IPS-15b (cell line): Measurements from ENCODE around the gene DUSP7.

Experiments
- H3K27me3 ChIP-seq: one replicate; pipeline ENCODE4 v1.6.1; 2013; ENCODE audit warnings: low read length; ENCODE audit not compliant: control insufficient read depth, insufficient read depth
- H3K36me3 ChIP-seq: one replicate; pipeline ENCODE4 v1.6.1; 2013; ENCODE audit warnings: low read length; ENCODE audit not compliant: control insufficient read depth, insufficient read depth
- H3K4me1 ChIP-seq: one replicate; pipeline ENCODE4 v1.6.1; 2013; ENCODE audit warnings: mild to moderate bottlenecking, low read length; ENCODE audit not compliant: control insufficient read depth, insufficient read depth
- H3K4me3 ChIP-seq: one replicate; pipeline ENCODE4 v1.5.1; 2013; ENCODE audit warnings: low read depth, low read length
- H3K9ac ChIP-seq: one replicate; pipeline ENCODE4 v1.6.1; 2013; ENCODE audit warnings: low read depth, mild to moderate bottlenecking, low read length
- H3K9me3 ChIP-seq: one replicate; pipeline ENCODE4 v1.6.1; 2013; ENCODE audit warnings: mild to moderate bottlenecking, low read length; ENCODE audit not compliant: control insufficient read depth, insufficient read depth

DUSP7 gene

GRCh38 chr3:52056521-52056967 is at the start of gene DUSP7:
TSS of gene DUSP7 (minus strand) at chr3:52056571. CDS start at chr3:52056366, 205 bp downstream.
- peak within 1 kb of the TSS; percentile 76 for H3K9ac ChIP-seq
- peak within 1 kb of the TSS; percentile 90 for H3K4me3 ChIP-seq
- H3K9me3 ChIP-seq = no peaks in the 10 kb centered on the region
- peaks cover 9% of the 10 kb centered on the region for H3K4me1 ChIP-seq
- peaks cover 16% of the 10 kb centered on the region for H3K27me3 ChIP-seq
- peaks cover 20% of the 10 kb centered on the region for H3K36me3 ChIP-seq

- H3K4me3 ChIP-seq = no peak overlapping the region
- H3K4me1 ChIP-seq = no peaks in the 10 kb centered on the region
- H3K9me3 ChIP-seq = no peaks in the 10 kb centered on the region
- no peaks in the 10 kb centered on the region for H3K27me3 ChIP-seq
- no peak overlapping the region for H3K9ac ChIP-seq
- peaks cover 3% of the 10 kb centered on the region for H3K36me3 ChIP-seq
Observed at GRCh38 chr3:52104684-52105640, 48.6 kb upstream of the DUSP7 start.

- peaks cover 3% of the 10 kb centered on the region for H3K36me3 ChIP-seq
Observed at GRCh38 chr3:52102934-52103333, 46.6 kb upstream of the DUSP7 start.

GRCh38 chr3:52099001-52099401 is 42.6 kb upstream of the DUSP7 start:
- Histone ChIP-seq H3K4me1 (no peaks in the 10 kb centered on the region), H3K36me3 (peaks cover 18% of the 10 kb centered on the region), H3K9ac (no peak overlapping the region), H3K27me3 (no peaks in the 10 kb centered on the region), H3K4me3 (no peak overlapping the region), H3K9me3 (no peaks in the 10 kb centered on the region)

More at GRCh38 chr3:52102934-52103333, 46.6 kb upstream of the DUSP7 start:
- H3K27me3 ChIP-seq = no peaks in the 10 kb centered on the region
- H3K4me3 ChIP-seq = no peak overlapping the region
- no peaks in the 10 kb centered on the region for H3K9me3 ChIP-seq
- H3K9ac ChIP-seq = no peak overlapping the region
- no peaks in the 10 kb centered on the region for H3K4me1 ChIP-seq

- no peaks in the 10 kb centered on the region for H3K9me3 ChIP-seq
- peaks cover 24% of the 10 kb centered on the region for H3K36me3 ChIP-seq
- H3K4me3 ChIP-seq = no peak overlapping the region
- H3K4me1 ChIP-seq = no peaks in the 10 kb centered on the region
- no peak overlapping the region for H3K9ac ChIP-seq
- no peaks in the 10 kb centered on the region for H3K27me3 ChIP-seq
Observed at GRCh38 chr3:52097851-52098507, 41.6 kb upstream of the DUSP7 start.

GRCh38 chr3:52095990-52096775 is 39.8 kb upstream of the DUSP7 start:
- Histone ChIP-seq H3K4me3 (no peak overlapping the region), H3K9ac (no peak overlapping the region), H3K27me3 (no peaks in the 10 kb centered on the region), H3K36me3 (peaks cover 22% of the 10 kb centered on the region), H3K9me3 (no peaks in the 10 kb centered on the region), H3K4me1 (no peaks in the 10 kb centered on the region)

- Histone ChIP-seq H3K4me3 (no peak overlapping the region), H3K9me3 (no peaks in the 10 kb centered on the region), H3K36me3 (peaks cover 22% of the 10 kb centered on the region), H3K4me1 (no peaks in the 10 kb centered on the region), H3K27me3 (no peaks in the 10 kb centered on the region), H3K9ac (no peak overlapping the region)
Observed at GRCh38 chr3:52094571-52095485, 38.5 kb upstream of the DUSP7 start.

GRCh38 chr3:52093756-52094545 is 37.6 kb upstream of the DUSP7 start:
- no peaks in the 10 kb centered on the region for H3K4me1 ChIP-seq
- no peaks in the 10 kb centered on the region for H3K9me3 ChIP-seq
- H3K9ac ChIP-seq = no peak overlapping the region
- peaks cover 22% of the 10 kb centered on the region for H3K36me3 ChIP-seq
- H3K27me3 ChIP-seq = no peaks in the 10 kb centered on the region
- H3K4me3 ChIP-seq = no peak overlapping the region

GRCh38 chr3:52092891-52093290 is 36.5 kb upstream of the DUSP7 start:
- Histone ChIP-seq H3K9ac (no peak overlapping the region), H3K4me3 (no peak overlapping the region), H3K36me3 (peaks cover 22% of the 10 kb centered on the region), H3K4me1 (no peaks in the 10 kb centered on the region), H3K9me3 (no peaks in the 10 kb centered on the region), H3K27me3 (no peaks in the 10 kb centered on the region)

- Histone ChIP-seq H3K36me3 (peaks cover 20% of the 10 kb centered on the region), H3K4me3 (no peak overlapping the region), H3K4me1 (no peaks in the 10 kb centered on the region), H3K9me3 (no peaks in the 10 kb centered on the region), H3K27me3 (no peaks in the 10 kb centered on the region), H3K9ac (no peak overlapping the region)
Observed at GRCh38 chr3:52092271-52092660, 35.9 kb upstream of the DUSP7 start.
